NCI-H345 treated with DMSO at 0.1 percent for 48 hours (cell line): ENCODE measurements around the gene GRM8.

Experiments used
- DNase-seq: peaks from one replicate; lab custom pipeline; 2025; ENCODE audit not compliant: unreplicated experiment; lab: John Stamatoyannopoulos, UW

The GRM8 gene

DNA sequence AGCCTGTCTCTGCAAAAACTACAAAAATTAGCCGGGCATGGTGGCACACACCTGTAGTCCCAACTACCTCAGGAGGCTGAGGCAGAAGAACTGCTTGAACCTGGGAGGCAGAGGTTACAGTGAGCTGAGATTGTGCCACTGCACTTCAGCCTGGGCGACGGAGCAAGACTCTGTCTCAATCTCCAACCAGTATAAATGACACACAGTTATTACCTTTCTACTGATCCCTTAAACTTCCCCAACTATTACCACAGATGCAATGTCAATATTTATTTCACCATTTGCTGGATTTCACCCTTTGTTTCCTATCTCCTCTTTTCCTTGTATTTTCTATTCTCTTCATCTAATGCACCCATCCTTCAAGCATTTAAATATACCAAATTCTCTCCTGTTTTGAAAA, 431.8 kb downstream of the GRM8 start:
- DNase-seq, result no peak

- no peak for DNase-seq
Observed at GRCh38 chr7:126819197-126819484, 433.6 kb downstream of the GRM8 start.

- DNase-seq, result no peak
Observed at GRCh38 chr7:126818393-126819196, 434.1 kb downstream of the GRM8 start.

DNA sequence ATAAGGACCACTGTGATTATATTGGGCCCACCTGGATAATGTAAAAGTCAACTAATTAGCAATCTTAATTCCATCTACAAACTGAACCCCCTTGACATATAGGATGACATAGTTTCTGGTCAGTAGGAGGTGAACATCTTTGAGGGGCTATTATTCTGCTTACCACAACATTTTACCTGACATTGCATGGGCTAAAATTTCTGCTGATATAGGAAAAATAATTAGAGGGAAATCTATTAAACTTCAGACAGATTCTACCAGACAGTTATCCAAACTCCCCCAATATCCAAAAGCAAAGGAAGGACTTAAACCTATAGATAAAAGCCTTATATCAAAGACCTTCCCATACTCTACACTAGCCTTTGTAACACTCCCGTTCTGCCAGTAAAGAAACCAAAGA, 443.6 kb downstream of the GRM8 start:
- no peak for DNase-seq

- DNase-seq, result no peak
Observed at GRCh38 chr7:126806614-126807013, 446.1 kb downstream of the GRM8 start.

- DNase-seq, result no peak
Observed at GRCh38 chr7:126805351-126805750, 447.4 kb downstream of the GRM8 start.

GRCh38 chr7:126804604-126805003, 448.1 kb downstream of the GRM8 start:
- no peak for DNase-seq

DNA sequence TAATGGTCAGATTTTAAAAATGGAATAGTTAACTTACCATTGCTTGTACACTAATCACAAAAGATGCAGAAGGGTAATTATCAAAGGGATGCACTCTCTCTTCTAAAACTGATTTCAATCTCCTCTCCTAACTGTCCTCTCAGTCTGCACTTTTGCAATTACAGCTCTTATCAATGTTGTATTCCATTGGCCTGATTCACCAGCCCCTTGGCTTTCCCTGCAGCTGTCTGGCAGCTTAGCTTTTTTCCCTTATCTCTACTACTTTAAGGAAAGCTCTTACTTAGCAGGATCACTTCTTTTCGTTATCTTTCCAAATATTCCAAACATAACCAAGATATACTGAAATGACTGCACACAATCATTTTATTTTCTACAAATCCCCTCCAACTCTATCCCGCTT, 448.8 kb downstream of the GRM8 start:
- DNase-seq, result no peak

- DNase-seq, result peak; percentile 65
Observed at GRCh38 chr7:126803060-126803665, 449.6 kb downstream of the GRM8 start.

DNA sequence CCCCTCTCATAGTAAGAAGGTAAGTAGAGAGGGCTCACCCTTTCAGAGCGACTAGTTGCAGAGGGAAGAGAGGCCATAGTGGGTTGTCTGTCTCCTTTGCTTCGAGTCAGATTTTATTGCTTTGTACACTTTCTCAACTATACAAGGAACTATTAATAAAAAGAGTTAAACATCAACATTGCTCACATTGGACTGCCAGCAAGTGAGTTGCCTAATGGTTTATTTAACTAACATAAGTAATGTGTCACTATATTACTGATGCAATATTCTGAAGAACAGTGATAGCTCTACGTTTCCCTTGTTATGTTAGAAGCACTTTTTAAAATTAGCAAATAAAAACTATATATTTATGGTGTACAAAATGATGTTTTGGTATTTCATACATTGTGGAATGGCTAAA, 451.0 kb downstream of the GRM8 start:
- no peak for DNase-seq

- no peak for DNase-seq
Observed at GRCh38 chr7:126799541-126799940, 453.2 kb downstream of the GRM8 start.

DNA sequence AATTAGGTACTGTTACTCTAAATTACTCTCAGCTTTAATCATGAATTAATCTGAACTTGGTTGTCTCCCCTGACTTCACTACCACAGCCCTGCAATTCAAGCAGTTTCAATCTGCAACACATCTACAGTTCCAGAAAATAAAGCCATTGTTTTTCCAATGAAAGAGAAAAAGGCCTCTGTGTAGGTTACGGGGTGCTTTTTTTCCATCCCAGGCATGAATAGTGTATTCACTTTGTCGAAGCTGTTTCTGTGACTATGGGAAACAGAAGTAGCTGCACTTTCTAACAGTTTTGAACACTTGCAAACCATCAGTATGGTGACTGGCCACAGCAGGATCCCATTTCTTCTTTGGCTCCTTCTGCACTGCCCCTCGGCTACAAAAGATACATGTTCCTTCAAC, 460.2 kb downstream of the GRM8 start:
- DNase-seq, result no peak

- DNase-seq, result no peak
Observed at GRCh38 chr7:126791306-126791705, 461.4 kb downstream of the GRM8 start.

DNA sequence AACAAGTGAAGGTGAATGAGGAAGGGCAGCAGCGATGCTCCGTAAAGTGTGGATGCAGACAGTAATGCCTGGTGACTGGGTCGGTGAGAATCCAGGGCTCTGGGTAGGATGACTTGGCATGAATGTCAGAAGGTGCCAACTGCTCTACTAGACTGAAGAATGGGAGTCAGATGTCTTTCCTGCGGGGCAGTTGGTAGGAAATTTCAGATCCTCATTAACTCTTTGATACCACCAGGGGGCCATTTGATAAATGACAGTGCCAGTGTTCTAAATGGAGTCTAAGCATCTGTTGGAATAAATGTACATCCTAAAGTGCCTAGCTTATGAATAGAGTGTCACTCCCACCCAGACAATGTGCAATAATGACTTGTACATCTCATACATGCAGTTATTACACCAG, 462.0 kb downstream of the GRM8 start:
- peak; percentile 57 for DNase-seq

- DNase-seq, result no peak
Observed at GRCh38 chr7:126783613-126784012, 469.1 kb downstream of the GRM8 start.

- no peak for DNase-seq
Observed at GRCh38 chr7:126780993-126781392, 471.7 kb downstream of the GRM8 start.

DNA sequence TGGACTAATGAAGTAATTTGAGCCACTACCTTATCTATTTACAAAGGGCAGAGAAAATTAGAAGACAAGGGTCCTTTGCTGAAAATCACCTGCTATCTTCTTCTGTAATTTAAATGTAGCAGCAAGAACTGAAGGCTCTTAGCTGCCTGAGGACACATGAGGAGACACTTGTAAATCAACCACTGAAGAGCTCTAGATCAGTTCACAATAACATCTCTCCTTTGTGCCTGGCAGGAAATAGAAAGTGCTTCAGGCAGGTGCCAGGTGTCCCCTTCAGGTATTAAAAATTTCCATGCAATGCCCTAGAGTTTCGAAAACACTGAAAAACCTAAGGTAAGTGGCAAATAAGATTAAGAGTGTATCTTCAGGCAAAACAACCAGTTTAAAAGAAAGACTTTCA, 474.6 kb downstream of the GRM8 start:
- peak; percentile 98 for DNase-seq

GRCh38 chr7:126776498-126776897, 476.2 kb downstream of the GRM8 start:
- no peak for DNase-seq

DNA sequence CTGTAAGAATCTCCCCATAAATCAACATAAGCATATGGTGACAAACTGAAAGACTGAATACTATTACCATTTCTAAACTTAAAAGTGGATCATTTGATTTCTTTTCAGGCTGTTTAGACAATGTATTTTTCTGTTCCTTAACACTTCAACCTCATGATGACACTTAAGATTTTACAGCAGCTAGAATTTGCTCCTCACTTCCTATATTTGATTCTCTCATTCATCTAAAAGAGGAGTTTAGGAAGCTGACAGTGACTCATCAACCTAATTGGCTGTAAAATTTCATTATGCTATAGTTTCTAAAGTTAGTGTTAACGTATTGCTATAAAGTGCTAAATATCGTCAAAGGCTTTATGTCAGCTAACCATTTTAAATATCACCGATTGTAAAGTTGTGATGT, 478.7 kb downstream of the GRM8 start:
- DNase-seq, result no peak

DNA sequence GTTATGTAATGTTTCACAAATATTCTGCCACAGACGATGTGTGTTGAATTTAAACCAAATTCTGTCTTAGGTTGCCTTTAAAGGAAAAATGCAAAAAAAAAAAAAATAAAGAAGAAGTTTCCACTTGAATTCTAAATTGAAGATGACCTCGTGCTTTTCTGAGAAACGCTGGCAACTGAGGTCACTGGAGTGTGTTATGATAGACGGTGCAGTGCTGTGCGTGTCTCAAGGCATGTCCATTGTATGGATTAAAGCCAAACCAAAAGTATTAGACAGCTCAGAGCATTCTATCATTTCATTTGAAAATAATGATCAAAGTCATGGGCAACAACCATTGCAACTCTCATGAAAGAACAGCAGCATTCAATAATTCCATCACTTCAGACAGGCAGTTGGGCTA, 483.9 kb downstream of the GRM8 start:
- DNase-seq, result no peak

- no peak for DNase-seq
Observed at GRCh38 chr7:126760914-126761577, 491.7 kb downstream of the GRM8 start.

- no peak for DNase-seq
Observed at GRCh38 chr7:126755381-126755780, 497.4 kb downstream of the GRM8 start.
